Measurements from ENCODE around the gene LRRK1. TPM values are rescaled to one million over a fixed set of nuclear protein-coding genes. Genes with fewer than 3 reads are reported as not detected.

The LRRK1 gene
- total RNA-seq, 2 donors from 2014 or later = 0.74 to 1.2 TPM

DNA sequence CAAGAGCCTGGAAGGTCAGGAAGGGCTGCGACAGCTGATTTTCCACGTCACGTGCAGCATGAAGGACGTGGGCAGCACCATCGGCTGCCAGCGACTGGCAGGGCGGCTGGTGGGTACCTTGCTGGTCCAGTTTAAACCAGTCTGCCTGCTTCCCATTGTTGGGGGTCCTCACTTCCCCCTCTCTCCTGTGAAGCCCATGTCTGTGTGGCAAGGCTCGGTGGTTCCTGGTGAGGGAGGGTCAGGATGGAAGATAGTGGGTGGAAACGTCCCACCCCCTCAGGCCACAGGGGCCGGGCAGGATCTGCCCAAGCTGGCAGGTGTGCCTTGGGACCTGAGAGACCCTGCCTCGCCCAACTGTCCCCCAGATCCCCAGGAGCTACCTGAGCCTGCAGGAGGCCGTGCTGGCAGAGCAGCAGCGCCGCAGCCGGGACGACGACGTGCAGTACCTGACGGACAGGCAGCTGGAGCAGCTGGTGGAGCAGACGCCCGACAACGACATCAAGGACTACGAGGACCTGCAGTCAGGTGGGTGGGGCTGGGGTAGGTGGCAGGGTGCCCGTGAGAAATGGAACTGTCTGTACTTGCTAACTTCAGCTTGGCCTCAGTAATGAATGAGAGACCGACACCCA is 108.2 kb downstream of the LRRK1 start:
- no peaks in the 10 kb centered on the region for H3K4me1 Mint-ChIP-seq (ENCODE audit: low read depth)
- H3K4me3 Mint-ChIP-seq = no peak overlapping the region
- H3K27me3 Mint-ChIP-seq (ENCODE audit: low read depth) = peaks cover 21% of the 10 kb centered on the region
- DNase-seq (no peak), ATAC-seq (replicated peaks in 1 of 2) (no peak)
- H3K9me3 Mint-ChIP-seq = no peaks in the 10 kb centered on the region
- no peak overlapping the region for H3K27ac Mint-ChIP-seq
- no peaks in the 10 kb centered on the region for H3K36me3 Mint-ChIP-seq (ENCODE audit: insufficient read depth in 2 of 2)

DNA sequence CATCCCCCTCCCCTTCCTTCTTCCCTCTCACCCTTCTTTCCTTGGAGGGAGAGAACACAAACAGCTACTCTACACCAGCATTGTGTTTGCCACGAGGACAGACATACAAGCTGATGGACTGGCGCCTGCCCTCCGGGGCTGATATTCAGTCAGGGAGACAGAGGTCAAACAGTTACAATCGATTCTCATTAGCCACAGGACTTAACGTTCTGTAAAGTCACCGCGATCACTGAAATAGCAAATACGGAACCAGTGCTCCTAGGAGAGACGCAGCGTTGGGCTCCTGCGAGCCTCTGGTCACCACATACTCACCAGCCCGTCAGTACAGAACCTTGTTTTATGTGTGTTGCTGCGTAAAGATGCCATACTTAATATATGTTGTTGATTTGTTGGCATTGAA is 108.8 kb downstream of the LRRK1 start:
- peaks cover 27% of the 10 kb centered on the region for H3K27me3 Mint-ChIP-seq (ENCODE audit: low read depth)
- DNase-seq (no peak), ATAC-seq (replicated peaks in 1 of 2) (no peak)
- no peaks in the 10 kb centered on the region for H3K36me3 Mint-ChIP-seq (ENCODE audit: insufficient read depth in 2 of 2)
- no peak overlapping the region for H3K27ac Mint-ChIP-seq
- H3K4me3 Mint-ChIP-seq = no peak overlapping the region
- no peaks in the 10 kb centered on the region for H3K4me1 Mint-ChIP-seq (ENCODE audit: low read depth)
- no peaks in the 10 kb centered on the region for H3K9me3 Mint-ChIP-seq

DNA sequence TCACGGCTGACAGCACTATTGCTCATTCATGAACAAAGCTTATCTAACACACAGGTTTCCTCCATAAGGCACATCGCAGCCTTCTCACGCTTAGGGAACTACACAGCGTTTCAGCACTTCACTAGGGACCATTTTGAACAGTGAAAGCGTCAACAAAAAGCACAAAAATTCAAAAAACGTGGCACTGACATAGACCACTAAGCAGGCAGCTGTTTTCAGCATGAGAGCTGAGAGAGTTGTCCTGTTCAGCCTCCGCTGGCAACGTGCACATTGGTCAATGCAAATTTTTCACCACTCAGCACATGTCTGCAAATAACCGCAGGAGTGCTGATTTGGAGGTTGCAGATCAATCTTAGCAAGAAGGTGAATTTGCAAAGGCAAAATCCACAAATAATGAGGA is 109.2 kb downstream of the LRRK1 start:
- Mint-ChIP-seq H3K27me3 (ENCODE audit: low read depth) (peaks cover 31% of the 10 kb centered on the region), H3K36me3 (ENCODE audit: insufficient read depth in 2 of 2) (no peaks in the 10 kb centered on the region), H3K27ac (no peak overlapping the region), H3K4me3 (no peak overlapping the region), H3K9me3 (no peaks in the 10 kb centered on the region), H3K4me1 (ENCODE audit: low read depth) (no peaks in the 10 kb centered on the region)
- DNase-seq = no peak
- no peak for ATAC-seq (replicated peaks in 1 of 2)

DNA sequence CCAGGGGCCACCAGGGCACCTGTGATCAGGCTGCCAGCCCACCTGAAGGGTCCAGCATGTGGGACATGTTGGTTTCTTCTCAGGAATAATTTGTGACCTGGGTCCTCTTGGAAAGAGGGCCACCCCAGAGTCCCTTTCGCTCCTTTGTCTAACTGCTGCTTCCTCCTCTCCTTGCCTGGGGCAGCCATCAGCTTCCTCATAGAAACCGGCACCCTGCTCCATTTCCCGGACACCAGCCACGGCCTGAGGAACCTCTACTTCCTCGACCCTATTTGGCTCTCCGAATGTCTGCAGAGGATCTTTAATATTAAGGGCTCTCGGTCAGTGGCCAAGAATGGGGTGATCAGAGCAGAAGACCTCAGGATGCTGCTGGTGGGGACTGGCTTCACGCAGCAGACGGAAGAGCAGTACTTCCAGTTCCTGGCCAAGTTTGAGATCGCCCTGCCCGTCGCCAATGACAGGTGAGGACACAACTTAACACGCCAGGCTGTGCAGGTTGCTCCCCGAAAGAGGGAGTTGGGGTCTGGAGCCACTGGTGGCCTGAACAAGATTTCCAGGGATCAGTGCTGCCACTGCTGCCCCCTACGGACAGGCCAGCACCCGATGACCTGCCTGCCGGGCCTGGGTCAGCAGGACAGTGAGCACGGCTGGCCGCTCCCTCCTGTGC is 109.7 kb downstream of the LRRK1 start:
- no peak overlapping the region for H3K27ac Mint-ChIP-seq
- peaks cover 2% of the 10 kb centered on the region for H3K4me1 Mint-ChIP-seq (ENCODE audit: low read depth)
- peaks cover 37% of the 10 kb centered on the region for H3K27me3 Mint-ChIP-seq (ENCODE audit: low read depth)
- no peak overlapping the region for H3K4me3 Mint-ChIP-seq
- ATAC-seq (replicated peaks in 1 of 2) (no peak), DNase-seq (no peak)
- no peaks in the 10 kb centered on the region for H3K9me3 Mint-ChIP-seq
- no peaks in the 10 kb centered on the region for H3K36me3 Mint-ChIP-seq (ENCODE audit: insufficient read depth in 2 of 2)

DNA sequence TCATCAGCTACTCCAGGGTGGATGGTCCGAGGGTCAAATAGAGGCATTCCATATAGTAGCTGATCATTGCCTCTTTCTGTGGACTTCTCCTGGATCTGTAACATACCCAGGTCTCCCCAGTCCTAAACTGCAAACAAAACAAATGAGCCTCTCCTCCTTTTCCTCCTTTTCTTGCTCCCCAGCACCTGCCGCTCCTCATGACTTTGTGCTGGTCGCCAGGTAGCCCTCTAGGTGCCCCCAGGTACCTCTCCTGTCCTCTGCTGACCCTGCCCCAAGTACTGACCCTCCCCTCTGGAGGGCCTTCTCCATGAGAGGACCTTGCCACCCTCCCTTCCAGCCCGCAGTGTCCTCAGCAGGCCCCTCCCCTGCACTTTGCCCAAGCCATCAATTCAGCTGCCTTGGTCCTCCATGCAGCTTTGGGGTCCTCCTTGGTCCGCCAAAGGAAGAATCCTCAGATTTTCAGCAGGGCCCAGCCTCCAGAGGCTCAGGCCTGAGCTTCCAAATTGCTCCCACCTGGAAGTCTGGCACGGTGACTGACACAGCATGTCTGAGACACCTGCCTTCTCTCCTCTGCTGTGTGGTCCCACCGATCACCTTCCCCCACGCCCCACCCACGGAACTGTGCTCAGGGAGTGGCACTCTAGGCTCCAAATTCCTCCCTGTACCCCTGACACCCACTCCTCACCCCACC is 111.0 kb downstream of the LRRK1 start:
- H3K27ac Mint-ChIP-seq = no peak overlapping the region
- ATAC-seq (replicated peaks in 1 of 2) (no peak), DNase-seq (no peak)
- H3K9me3 Mint-ChIP-seq = peaks cover 2% of the 10 kb centered on the region in 2 donors
- peaks cover 5% of the 10 kb centered on the region for H3K4me1 Mint-ChIP-seq (ENCODE audit: low read depth)
- peaks cover 1 to 2% of the 10 kb centered on the region in 2 donors for H3K36me3 Mint-ChIP-seq (ENCODE audit: insufficient read depth in 2 of 2)
- H3K4me3 Mint-ChIP-seq = no peak overlapping the region
- H3K27me3 Mint-ChIP-seq (ENCODE audit: low read depth) = peaks cover 49% of the 10 kb centered on the region

- DNase-seq (no peak), ATAC-seq (replicated peaks in 1 of 2) (no peak)
- Mint-ChIP-seq H3K27ac (no peak overlapping the region), H3K27me3 (ENCODE audit: low read depth) (peaks cover 59% of the 10 kb centered on the region), H3K4me1 (ENCODE audit: low read depth) (peaks cover 10% of the 10 kb centered on the region), H3K36me3 (ENCODE audit: insufficient read depth in 2 of 2) (peaks cover 6 to 10% of the 10 kb centered on the region in 2 donors), H3K4me3 (no peak overlapping the region), H3K9me3 (peaks cover 5% of the 10 kb centered on the region in 2 donors)
Observed at GRCh38 chr15:101031213-101031612, 112.1 kb downstream of the LRRK1 start.

DNA sequence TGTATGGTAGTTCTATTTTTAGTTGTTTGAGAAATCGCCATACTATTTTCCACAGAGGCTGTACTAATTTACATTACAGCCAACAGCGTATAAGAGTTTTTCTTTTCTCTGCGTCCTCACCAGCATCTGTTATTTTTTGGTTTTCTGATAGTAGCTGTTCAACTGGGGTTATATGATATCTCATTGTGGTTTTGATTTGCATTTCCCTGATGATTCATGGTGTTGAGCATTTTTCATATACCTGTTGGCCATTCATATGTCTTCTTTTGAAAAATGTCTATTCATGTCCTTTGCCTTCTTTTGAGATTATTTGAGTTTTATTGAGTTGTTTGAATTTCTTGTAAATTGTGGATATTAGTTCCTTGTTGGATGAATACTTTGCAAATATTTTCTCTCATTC is 114.6 kb downstream of the LRRK1 start:
- no peak for DNase-seq
- H3K27me3 Mint-ChIP-seq (ENCODE audit: low read depth) = peaks cover 65% of the 10 kb centered on the region
- no peak overlapping the region for H3K27ac Mint-ChIP-seq
- peaks cover 5 to 10% of the 10 kb centered on the region in 2 donors for H3K9me3 Mint-ChIP-seq
- peaks cover 10% of the 10 kb centered on the region for H3K4me1 Mint-ChIP-seq (ENCODE audit: low read depth)
- no peak for ATAC-seq (replicated peaks in 1 of 2)
- peaks cover 9 to 16% of the 10 kb centered on the region in 2 donors for H3K36me3 Mint-ChIP-seq (ENCODE audit: insufficient read depth in 2 of 2)
- H3K4me3 Mint-ChIP-seq = no peak overlapping the region

DNA sequence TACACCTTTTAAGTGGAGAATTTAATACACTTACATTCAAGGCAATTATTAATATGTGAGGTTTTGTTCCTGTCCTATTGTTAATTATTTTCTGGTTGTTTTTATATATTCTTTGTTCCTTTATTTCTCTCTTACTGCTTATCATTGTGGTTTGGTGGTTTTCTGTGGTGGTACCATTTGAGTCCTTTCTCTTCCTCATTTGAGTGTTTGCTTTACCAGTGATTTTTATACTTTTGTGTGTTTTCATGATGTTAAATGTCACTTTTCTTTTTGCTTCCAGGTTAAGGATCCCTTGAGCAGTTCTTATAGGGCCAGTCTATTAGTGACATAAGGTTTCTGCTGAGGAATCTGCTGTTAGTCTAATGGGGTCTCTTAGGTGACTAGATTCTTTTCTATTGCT is 116.5 kb downstream of the LRRK1 start:
- H3K9me3 Mint-ChIP-seq = peaks cover 5 to 10% of the 10 kb centered on the region in 2 donors
- peaks cover 10% of the 10 kb centered on the region for H3K4me1 Mint-ChIP-seq (ENCODE audit: low read depth)

DNA sequence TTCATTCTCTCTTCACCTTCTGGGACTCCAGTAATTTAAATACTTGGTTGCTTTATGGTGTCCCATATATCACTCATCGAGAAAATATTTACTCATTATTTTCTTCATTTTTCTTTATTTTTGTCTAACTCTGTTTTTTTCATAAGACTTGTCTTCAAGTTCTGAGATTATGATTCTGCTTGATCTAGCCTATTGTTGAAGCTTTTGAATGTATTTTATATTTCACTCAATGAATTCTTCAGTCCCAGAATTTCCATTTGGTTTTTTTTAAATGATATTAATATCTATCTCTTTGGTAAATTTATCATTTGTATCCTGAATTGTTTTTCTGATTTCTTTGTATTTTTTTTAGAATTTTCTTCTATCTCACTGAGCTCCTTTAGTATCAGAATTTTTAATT is 117.0 kb downstream of the LRRK1 start:
- Mint-ChIP-seq H3K4me1 (ENCODE audit: low read depth) (peaks cover 10% of the 10 kb centered on the region), H3K4me3 (no peak overlapping the region), H3K9me3 (peaks cover 5 to 10% of the 10 kb centered on the region in 2 donors), H3K27me3 (ENCODE audit: low read depth) (peaks cover 62% of the 10 kb centered on the region), H3K36me3 (ENCODE audit: insufficient read depth in 2 of 2) (peaks cover 9 to 16% of the 10 kb centered on the region in 2 donors), H3K27ac (no peak overlapping the region)
- no peak for DNase-seq
- ATAC-seq (replicated peaks in 1 of 2) = no peak

More for the DNA sequence above, 116.5 kb downstream of the LRRK1 start:
- H3K36me3 Mint-ChIP-seq (ENCODE audit: insufficient read depth in 2 of 2) = peaks cover 9 to 16% of the 10 kb centered on the region in 2 donors
- ATAC-seq (replicated peaks in 1 of 2) = no peak
- H3K27me3 Mint-ChIP-seq (ENCODE audit: low read depth) = peaks cover 62% of the 10 kb centered on the region
- no peak for DNase-seq
- no peak overlapping the region for H3K27ac Mint-ChIP-seq
- no peak overlapping the region for H3K4me3 Mint-ChIP-seq

GRCh38 chr15:101037090-101037830 is 118.1 kb downstream of the LRRK1 start:
- H3K4me3 Mint-ChIP-seq = no peak overlapping the region
- H3K27ac Mint-ChIP-seq = no peak overlapping the region
- no peak for DNase-seq
- H3K4me1 Mint-ChIP-seq (ENCODE audit: low read depth) = peaks cover 10% of the 10 kb centered on the region
- H3K36me3 Mint-ChIP-seq (ENCODE audit: insufficient read depth in 2 of 2) = peaks cover 9 to 17% of the 10 kb centered on the region in 2 donors
- no peak for ATAC-seq (replicated peaks in 1 of 2)
- peaks cover 63% of the 10 kb centered on the region for H3K27me3 Mint-ChIP-seq (ENCODE audit: low read depth)
- peaks cover 7 to 10% of the 10 kb centered on the region in 2 donors for H3K9me3 Mint-ChIP-seq

DNA sequence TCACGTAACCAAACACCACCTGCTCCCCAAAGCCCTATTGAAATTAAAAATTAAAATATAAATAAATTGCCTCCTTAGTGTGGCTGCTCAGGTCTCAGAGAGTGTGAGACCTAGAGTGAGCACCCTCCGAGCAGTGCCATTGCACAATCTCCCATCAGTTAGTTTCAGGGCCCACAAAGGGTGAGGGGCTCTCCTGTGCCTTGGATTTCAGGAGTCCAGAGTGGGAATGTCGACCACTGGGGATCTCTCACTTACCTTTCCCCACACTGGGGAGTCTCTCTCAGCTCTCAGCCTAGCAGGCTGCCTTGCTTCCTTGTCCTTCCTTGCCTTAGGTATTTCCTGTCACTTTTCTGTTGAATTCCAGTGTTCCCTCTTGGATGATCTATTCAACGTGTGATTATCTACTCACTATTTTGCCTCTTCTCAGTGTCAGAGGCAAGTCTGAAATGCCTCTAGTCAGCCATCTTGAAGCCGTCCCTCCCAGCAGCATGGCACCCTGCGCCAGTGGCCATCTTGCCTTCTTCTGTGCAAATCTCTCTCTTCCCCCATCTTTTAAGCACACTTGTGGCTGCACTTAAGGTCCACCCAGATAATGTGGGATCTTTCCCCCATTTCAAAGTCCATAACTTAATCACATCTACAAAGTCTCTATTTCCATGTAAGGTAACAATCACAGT is 119.3 kb downstream of the LRRK1 start:
- H3K4me3 Mint-ChIP-seq = no peak overlapping the region
- DNase-seq = no peak
- H3K9me3 Mint-ChIP-seq = peaks cover 7 to 10% of the 10 kb centered on the region in 2 donors
- peaks cover 58% of the 10 kb centered on the region for H3K27me3 Mint-ChIP-seq (ENCODE audit: low read depth)
- H3K4me1 Mint-ChIP-seq (ENCODE audit: low read depth) = peaks cover 10% of the 10 kb centered on the region
- no peak for ATAC-seq (replicated peaks in 1 of 2)
- H3K27ac Mint-ChIP-seq = no peak overlapping the region
- H3K36me3 Mint-ChIP-seq (ENCODE audit: insufficient read depth in 2 of 2) = peaks cover 9 to 17% of the 10 kb centered on the region in 2 donors

DNA sequence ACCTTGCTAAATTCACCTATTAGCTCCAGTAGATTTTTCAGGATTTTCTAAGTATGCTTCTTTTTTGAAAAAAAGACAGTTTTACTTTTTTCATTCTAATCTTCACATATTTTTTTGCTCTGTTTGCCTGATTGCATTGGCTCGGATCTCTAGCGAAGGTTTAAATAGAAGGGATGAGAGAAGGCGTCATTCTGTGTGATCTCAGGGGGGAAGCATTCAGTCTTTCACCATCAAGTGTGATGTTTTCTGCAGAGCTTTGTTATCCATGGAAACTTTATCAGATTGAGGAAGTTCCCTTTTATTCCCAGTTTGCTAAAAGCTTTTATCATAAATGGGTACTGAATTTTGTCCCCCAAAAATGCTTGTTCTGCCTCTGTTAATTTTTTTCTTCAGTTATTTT is 120.3 kb downstream of the LRRK1 start:
- Mint-ChIP-seq H3K36me3 (ENCODE audit: insufficient read depth in 2 of 2) (peaks cover 9 to 17% of the 10 kb centered on the region in 2 donors), H3K4me3 (no peak overlapping the region), H3K27me3 (ENCODE audit: low read depth) (peaks cover 48% of the 10 kb centered on the region), H3K27ac (no peak overlapping the region), H3K4me1 (ENCODE audit: low read depth) (peaks cover 5% of the 10 kb centered on the region), H3K9me3 (peaks cover 7 to 10% of the 10 kb centered on the region in 2 donors)
- no peak for DNase-seq
- no peak for ATAC-seq (replicated peaks in 1 of 2)

Measured in activated T-cell treated with anti-CD3 and anti-CD28 coated beads, Interleukin-2, amount 50 U/mL, for 72 hours (primary cell).